Heart right ventricle (tissue), 16 donors: ENCODE results near the gene OSBPL5. TPM values are rescaled to one million over a fixed set of nuclear protein-coding genes. Genes with fewer than 3 reads are reported as not detected.

Experiments
- ATAC-seq, 8 donors: fragments of 200-7000 bp; cut with Tn5 transposase; one replicate each; pipeline ENCODE4 v1.9.1; 2020; ENCODE audit warnings: mild to moderate bottlenecking in 8 of 8, moderate library complexity in 8 of 8, moderate number of reproducible peaks in 1 of 8
- DNase-seq, 2 donors: peaks; one replicate each; pipeline ENCODE4 v3.0.0-alpha.2; 2020
- H3K27ac ChIP-seq, 10 donors: fragments of 200-600 bp; sonication (generic) in 2 of 10; one replicate each; pipeline versions ENCODE4 v1.5.0 to v1.8.0; 2020 to 2022; ENCODE audit warnings: mild to moderate bottlenecking in 3 of 10
- H3K27me3 ChIP-seq, 7 donors: fragments of 200-600 bp; one replicate each; pipeline ENCODE4 v1.8.0; 2021 to 2022; ENCODE audit warnings: mild to moderate bottlenecking in 2 of 7
- H3K36me3 ChIP-seq, 9 donors: fragments of 200-600 bp; sonication (generic) in 1 of 9; one replicate each; pipeline versions ENCODE4 v1.5.0 to v1.8.0; 2020 to 2022; ENCODE audit warnings: mild to moderate bottlenecking in 2 of 9
- H3K4me1 ChIP-seq, 9 donors: fragments of 200-600 bp; sonication (generic) in 1 of 9; one replicate each; pipeline versions ENCODE4 v1.5.0 to v1.8.0; 2020 to 2022; ENCODE audit warnings: mild to moderate bottlenecking in 4 of 9
- H3K4me3 ChIP-seq, 10 donors: fragments of 200-600 bp; sonication (generic) in 2 of 10; one replicate each; pipeline versions ENCODE4 v1.5.0 to v1.8.0; 2020 to 2022; ENCODE audit warnings: mild to moderate bottlenecking in 7 of 10, moderate library complexity in 2 of 10
- H3K9me3 ChIP-seq, 11 donors: fragments of 200-600 bp in 10 of 11; sonication (generic) in 2 of 11; one replicate each; pipeline versions ENCODE4 v1.5.0 to v1.8.0; 2013 to 2022; ENCODE audit warnings: mild to moderate bottlenecking in 2 of 11, control low read depth in 1 of 11, moderate library complexity in 1 of 11
- WGBS, 2 donors: extraction: QIAGEN DNeasy Blood & Tissue Kit; methylation state at CpG; one replicate each; pipeline ENCODE4 v1.1.7; 2013; ENCODE audit warnings: inconsistent platforms in 1 of 2; 5-methylcytosine and 5-hydroxymethylcytosine counted together
- intact Hi-C, 10 donors: fragments of 100-400 bp; cut with DNase I; formaldehyde crosslinking; loops; one replicate each; pipeline versions ENCODE4 v1.11.1 to v1.14.2; 2022
- polyA plus RNA-seq, 2 donors: library from polyadenylated mRNA; stranded (reverse); fragments of 200-250 nt; gene quantifications; one replicate each; pipeline ENCODE4 v1.2.3, GENCODE V29; 2013
- total RNA-seq, 10 donors: library from RNA; stranded (reverse); fragmentation: NEBNext Ultra II Directional in 3 of 10; extraction: Animal tissue kit (Norgen Biotek cat#: 25700) in 3 of 10; gene quantifications; one replicate each; pipeline versions ENCODE4 v1.2.1 to v1.2.4, GENCODE V29; 2021 to 2023
- TF ChIP-seq, protein P1 (sequence below), 9 donors: fragments of 200-600 bp; sonication (generic) in 2 of 9; IDR thresholded peaks; one replicate each; pipeline versions ENCODE4 v1.5.0 to v1.8.0; 2021 to 2022; ENCODE audit warnings: antibody characterized with exemption in 9 of 9, mild to moderate bottlenecking in 5 of 9, moderate library complexity in 1 of 9
- donor health status: Arrhythmogenic right ventricular cardiomyopathy.
- donor health status: ischemic (EF 13 %, LVEDD 7.1; RV severe dilation, severe dysfunction).
- donor health status: healthy with polysubstance abuse.
- donor health status: DM: no; HTN: yes; CAD: no.
- donor health status: DM: no; HTN: no; CAD: no.
- donor health status: ischemic (EF 25% LVEDD 6.9; RV normal size, moderate dysfunction).
- donor health status: ischemic (EF 25% LVEDD 5.7; RV mildly dilated, moderate dysfunction).
- donor health status: healthy.
- donor health status: DM: yes; HTN: yes; CAD: no.
- donor health status: Ischemic cardiomyopathy.
- donor health status: ischemic (EF 35%, LVEDD 5.7; RV mildly dilated, moderate dysfunction).
- donor health status: nonischemic (EF 11% LVEDD 7.7; RV severe dilation, severe dysfunction).
- donor health status: DM: yes; HTN: yes; CAD: no.
- donor health status: PGD.
- donor health status: ischemic (EF 29% LVEDD 5.4; RV normal size, mild dysfunction).
- donor health status: nonischemic (EF 23%, LVEDD 6.1; RV moderate dilation, normal function).

The OSBPL5 gene
- total and polyA plus RNA-seq, 12 donors = 10.4 to 18.7 (median 15.5) TPM

DNA sequence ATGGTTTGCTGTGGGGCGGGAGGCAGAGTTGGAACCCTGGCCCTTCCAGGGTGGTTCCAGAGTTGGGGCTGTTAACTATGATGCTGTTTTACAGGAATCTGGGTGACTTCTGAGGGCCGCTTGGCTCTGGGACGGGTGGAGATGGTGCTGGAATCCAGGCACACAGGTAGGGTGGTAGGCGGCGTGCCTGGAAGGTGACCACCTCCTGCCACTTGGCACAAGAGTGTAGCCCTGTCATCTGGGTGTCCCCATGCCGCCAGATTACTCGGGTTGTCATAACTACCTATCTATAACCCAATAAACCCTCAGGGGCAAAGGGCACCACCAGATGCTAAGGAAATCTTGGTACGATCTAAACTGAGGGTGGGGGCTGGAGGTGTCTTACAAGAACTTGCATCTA, 109.2 kb downstream of the OSBPL5 start:
- peaks cover 0 to 18% (median 0%) of the 10 kb centered on the region in 9 donors for H3K36me3 ChIP-seq
- DNase-seq = no peak
- peak overlapping the region in 2 of 10 donors; percentile 91 to 96 for H3K27ac ChIP-seq
- TF ChIP-seq, protein P1, sequence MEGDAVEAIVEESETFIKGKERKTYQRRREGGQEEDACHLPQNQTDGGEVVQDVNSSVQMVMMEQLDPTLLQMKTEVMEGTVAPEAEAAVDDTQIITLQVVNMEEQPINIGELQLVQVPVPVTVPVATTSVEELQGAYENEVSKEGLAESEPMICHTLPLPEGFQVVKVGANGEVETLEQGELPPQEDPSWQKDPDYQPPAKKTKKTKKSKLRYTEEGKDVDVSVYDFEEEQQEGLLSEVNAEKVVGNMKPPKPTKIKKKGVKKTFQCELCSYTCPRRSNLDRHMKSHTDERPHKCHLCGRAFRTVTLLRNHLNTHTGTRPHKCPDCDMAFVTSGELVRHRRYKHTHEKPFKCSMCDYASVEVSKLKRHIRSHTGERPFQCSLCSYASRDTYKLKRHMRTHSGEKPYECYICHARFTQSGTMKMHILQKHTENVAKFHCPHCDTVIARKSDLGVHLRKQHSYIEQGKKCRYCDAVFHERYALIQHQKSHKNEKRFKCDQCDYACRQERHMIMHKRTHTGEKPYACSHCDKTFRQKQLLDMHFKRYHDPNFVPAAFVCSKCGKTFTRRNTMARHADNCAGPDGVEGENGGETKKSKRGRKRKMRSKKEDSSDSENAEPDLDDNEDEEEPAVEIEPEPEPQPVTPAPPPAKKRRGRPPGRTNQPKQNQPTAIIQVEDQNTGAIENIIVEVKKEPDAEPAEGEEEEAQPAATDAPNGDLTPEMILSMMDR (IDR thresholded peaks at IDR 0.05) = no peak
- H3K4me1 ChIP-seq = peaks cover 5 to 62% (median 43%) of the 10 kb centered on the region in 9 donors
- WGBS, 2 donors = 90 to 92% methylated on average over 8 of the region's 8 CpGs
- intact Hi-C loops = loop anchor here in 2 of 10 donors (5.0 kb wide), 1 partner anchor 36 kb away; no protein-coding TSS in a partner anchor
- no peaks in the 10 kb centered on the region for H3K27me3 ChIP-seq
- no peaks in the 10 kb centered on the region for H3K9me3 ChIP-seq
- peak overlapping the region in 8 of 10 donors; percentile 72 to 96 (median 78) for H3K4me3 ChIP-seq
- ATAC-seq = no peak

DNA sequence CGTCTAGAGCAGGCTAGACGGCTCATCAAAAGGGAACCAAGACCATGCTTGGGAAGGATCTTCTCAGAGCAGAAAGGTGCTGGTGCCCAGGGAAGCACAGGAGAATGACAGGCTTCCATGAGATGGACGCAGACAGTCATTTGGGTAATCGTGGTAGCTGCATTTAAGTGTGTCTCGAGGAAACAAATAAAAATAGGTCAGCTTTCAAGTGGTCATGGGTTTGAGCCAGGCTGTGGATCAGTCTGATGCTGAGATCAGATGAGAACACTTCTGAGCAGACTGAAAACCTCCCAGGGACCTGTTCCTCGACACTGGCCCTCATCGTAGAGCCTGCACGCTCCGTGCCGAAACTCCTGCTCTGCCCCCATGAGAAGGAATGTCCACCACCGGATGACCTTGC, 112.5 kb downstream of the OSBPL5 start:
- no peak for DNase-seq
- intact Hi-C loops = loop anchor here in 2 of 10 donors (5.0 kb wide), 2 partner anchors 35 to 40 kb away; no protein-coding TSS in a partner anchor

DNA sequence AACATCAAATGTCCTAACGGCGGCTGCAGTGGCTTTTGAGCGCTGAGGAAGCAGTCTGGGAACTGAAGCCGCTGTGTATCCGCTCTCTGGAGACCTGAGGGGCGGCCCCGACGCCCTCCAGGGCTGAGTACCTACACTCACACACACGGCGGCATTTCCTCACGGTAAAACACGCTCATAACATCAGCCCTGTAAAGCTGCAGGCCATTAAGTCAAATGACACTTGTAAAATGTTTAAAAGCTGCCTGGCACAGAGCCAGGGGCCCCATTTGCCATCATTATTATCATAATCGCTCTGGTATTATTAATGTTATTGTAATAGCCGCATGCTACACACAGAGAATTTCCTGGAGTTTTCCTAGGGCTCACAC, 113.0 kb downstream of the OSBPL5 start:
- no peak for DNase-seq
- TF ChIP-seq, protein P1 (IDR thresholded peaks at IDR 0.05) = no peak
- peaks cover 0 to 28% (median 0%) of the 10 kb centered on the region in 9 donors for H3K36me3 ChIP-seq
- intact Hi-C loops = loop anchor here in 2 of 10 donors (5.0 kb wide), 2 partner anchors 35 to 40 kb away; no protein-coding TSS in a partner anchor
- 55 to 59% methylated on average over 14 of the region's 14 CpGs for WGBS, 2 donors
- no peak overlapping the region for H3K4me3 ChIP-seq
- H3K4me1 ChIP-seq = peaks cover 5 to 72% (median 56%) of the 10 kb centered on the region in 9 donors
- H3K9me3 ChIP-seq = no peaks in the 10 kb centered on the region
- peak overlapping the region in 1 of 10 donors; percentile 31 for H3K27ac ChIP-seq
- ATAC-seq = no peak
- H3K27me3 ChIP-seq = no peaks in the 10 kb centered on the region

More for the DNA sequence above, 112.5 kb downstream of the OSBPL5 start:
- Histone ChIP-seq H3K4me3 (no peak overlapping the region), H3K4me1 (peaks cover 5 to 72% (median 56%) of the 10 kb centered on the region in 9 donors), H3K27me3 (no peaks in the 10 kb centered on the region), H3K27ac (peak overlapping the region in 1 of 10 donors; percentile 31), H3K9me3 (no peaks in the 10 kb centered on the region), H3K36me3 (peaks cover 0 to 23% (median 0%) of the 10 kb centered on the region in 9 donors)
- 67 to 73% methylated on average over 11 of the region's 11 CpGs for WGBS, 2 donors
- ATAC-seq = no peak
- TF ChIP-seq, protein P1 (IDR thresholded peaks at IDR 0.05) = no peak

DNA sequence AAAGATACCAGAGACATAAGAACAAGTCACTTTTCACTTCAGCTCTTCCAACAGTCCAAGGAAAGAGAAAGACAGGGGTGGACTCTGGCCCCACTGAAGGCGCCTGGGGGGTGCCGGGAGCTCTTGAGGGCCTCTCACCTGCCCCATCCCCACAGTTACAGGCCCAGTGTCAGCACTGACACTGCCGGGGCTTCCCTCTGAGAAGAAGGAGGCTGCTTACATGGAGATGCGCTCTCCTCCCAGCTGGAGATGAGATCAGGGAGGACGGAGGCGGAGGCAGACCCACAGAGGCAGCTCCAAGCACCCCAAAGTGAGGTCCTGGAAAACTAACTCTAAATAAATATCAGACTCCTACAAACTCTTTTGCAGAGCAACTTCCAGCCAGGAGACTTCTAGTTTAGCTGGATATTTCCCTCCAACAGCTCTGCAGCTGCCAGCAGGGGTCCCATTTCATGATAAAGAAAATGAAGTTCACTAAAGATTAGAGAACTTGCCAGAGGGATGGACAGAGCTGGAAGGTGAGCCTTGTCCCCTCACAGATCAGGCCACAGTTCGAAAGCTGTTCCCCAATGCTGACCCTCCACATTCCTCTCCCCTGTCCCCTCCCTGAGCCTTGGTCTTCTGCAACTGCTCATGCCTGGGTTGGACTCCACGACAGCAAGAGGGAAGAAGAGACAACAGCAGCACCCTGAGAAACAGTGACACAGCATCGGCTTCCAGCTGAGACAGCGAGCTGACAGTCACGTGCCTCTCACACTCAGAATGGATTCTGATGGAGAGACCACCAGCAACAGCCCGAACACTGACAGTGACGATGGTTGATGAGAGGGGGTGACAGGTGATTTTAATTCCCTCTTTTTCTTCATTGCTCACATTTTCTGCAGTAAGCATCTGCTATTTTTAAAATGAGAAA, 113.7 kb downstream of the OSBPL5 start:
- Histone ChIP-seq H3K27ac (peak overlapping the region in 1 of 10 donors; percentile 31), H3K36me3 (peaks cover 0 to 32% (median 0%) of the 10 kb centered on the region in 9 donors), H3K27me3 (no peaks in the 10 kb centered on the region), H3K4me3 (no peak overlapping the region), H3K4me1 (peaks cover 5 to 68% (median 53%) of the 10 kb centered on the region in 9 donors), H3K9me3 (no peaks in the 10 kb centered on the region)
- ATAC-seq = no peak
- 75 to 77% methylated on average over 13 of the region's 13 CpGs for WGBS, 2 donors
- no peak for DNase-seq
- intact Hi-C loops = loop anchor here in 2 of 10 donors (5.0 kb wide), 2 partner anchors 36 to 41 kb away; no protein-coding TSS in a partner anchor
- TF ChIP-seq, protein P1 (IDR thresholded peaks at IDR 0.05) = no peak
